IPS DF 6.9 (cell line): Measurements from ENCODE around the gene AVPI1.
"Not testable (repeated sequence)": the region's sequence is repeated elsewhere in the genome, so short reads cannot be mapped to it uniquely, and the experiment has no call there.

Source experiments
- DNase-seq: peaks from one replicate; pipeline ENCODE4 v3.0.0-alpha.2; 2013; ENCODE audit warnings: low read depth, low spot score
- H3K27ac ChIP-seq: one replicate; pipeline ENCODE4 v1.5.1; 2013; ENCODE audit warnings: low read length, control low read depth
- H3K27me3 ChIP-seq: 2 replicates; pipeline ENCODE4 v1.6.1; 2013; ENCODE audit warnings: mild to moderate bottlenecking, low read length; ENCODE audit not compliant: control insufficient read depth, insufficient read depth
- H3K36me3 ChIP-seq: 2 replicates; pipeline ENCODE4 v1.6.1; 2013; ENCODE audit warnings: low read length; ENCODE audit not compliant: control insufficient read depth, insufficient read depth
- H3K4me1 ChIP-seq: 2 replicates; pipeline ENCODE4 v1.6.1; 2013; ENCODE audit warnings: low read length; ENCODE audit not compliant: control insufficient read depth, insufficient read depth
- H3K4me3 ChIP-seq: 2 replicates; pipeline ENCODE4 v1.5.1; 2013; ENCODE audit warnings: mild to moderate bottlenecking, low read length
- H3K9me3 ChIP-seq: 2 replicates; pipeline ENCODE4 v1.6.1; 2013; ENCODE audit warnings: low read length, inconsistent platforms; ENCODE audit not compliant: control insufficient read depth, insufficient read depth
- WGBS: extraction: QIAGEN DNeasy Blood & Tissue Kit; methylation state at CpG from one replicate; pipeline ENCODE4 v1.1.7; 2013; ENCODE audit warnings: mixed read lengths, missing lambda C conversion rate; ENCODE audit not compliant: insufficient read length, insufficient coverage; 5-methylcytosine and 5-hydroxymethylcytosine counted together

AVPI1 gene

DNA sequence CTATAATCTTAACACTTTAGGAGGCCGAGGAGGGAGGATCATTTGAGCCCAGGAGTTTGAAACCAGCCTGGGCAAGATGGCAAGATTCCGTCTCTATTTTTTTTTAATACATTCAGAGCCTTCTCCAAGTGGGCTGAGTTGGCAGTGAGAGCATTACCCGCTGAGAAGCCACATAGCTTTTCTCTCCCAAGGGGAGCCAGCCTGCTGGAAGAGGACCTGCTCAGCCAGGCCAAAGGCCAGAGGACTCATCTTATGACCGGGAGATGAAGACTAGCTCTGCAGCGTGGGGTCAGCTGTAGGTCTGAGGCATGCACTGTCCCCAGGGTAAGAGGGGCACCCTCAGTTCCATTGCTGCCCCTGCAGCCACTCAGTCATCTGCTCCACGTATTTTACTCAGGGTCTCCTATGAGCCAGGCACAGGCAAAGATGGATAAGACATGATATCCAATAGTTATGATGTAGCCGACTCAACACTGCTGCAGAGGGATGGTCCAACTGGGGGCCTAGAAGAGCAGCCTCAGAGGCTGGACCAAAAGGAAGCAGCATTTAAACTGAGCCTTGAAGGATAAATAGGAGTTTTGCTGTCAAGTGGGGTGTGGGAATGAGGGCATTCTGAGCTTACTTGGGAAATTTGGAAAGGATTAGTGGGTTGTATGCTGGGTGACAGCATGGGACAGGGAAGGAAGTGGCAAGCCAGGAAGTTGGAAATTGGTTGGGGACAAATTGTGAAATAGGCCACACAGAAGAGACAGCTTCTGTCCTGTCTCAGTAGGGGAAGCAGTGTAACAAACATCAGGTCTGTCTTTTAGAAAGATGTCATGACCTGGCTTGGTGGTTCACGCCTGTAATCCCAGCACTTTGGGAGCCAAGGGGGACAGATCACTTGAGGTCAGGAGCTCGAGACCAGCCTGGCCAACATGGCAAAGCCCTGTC is 24.9 kb upstream of the AVPI1 start:
- Histone ChIP-seq H3K9me3 (no peaks in the 10 kb centered on the region), H3K36me3 (no peaks in the 10 kb centered on the region), H3K4me1 (peaks cover 5% of the 10 kb centered on the region; the same call in 1 of the 2 replicates), H3K27me3 (no peaks in the 10 kb centered on the region), H3K4me3 (no peak overlapping the region), H3K27ac (no peak overlapping the region)
- no peak for DNase-seq
- WGBS = no CpG with 5 or more reads among the region's 9 CpGs

DNA sequence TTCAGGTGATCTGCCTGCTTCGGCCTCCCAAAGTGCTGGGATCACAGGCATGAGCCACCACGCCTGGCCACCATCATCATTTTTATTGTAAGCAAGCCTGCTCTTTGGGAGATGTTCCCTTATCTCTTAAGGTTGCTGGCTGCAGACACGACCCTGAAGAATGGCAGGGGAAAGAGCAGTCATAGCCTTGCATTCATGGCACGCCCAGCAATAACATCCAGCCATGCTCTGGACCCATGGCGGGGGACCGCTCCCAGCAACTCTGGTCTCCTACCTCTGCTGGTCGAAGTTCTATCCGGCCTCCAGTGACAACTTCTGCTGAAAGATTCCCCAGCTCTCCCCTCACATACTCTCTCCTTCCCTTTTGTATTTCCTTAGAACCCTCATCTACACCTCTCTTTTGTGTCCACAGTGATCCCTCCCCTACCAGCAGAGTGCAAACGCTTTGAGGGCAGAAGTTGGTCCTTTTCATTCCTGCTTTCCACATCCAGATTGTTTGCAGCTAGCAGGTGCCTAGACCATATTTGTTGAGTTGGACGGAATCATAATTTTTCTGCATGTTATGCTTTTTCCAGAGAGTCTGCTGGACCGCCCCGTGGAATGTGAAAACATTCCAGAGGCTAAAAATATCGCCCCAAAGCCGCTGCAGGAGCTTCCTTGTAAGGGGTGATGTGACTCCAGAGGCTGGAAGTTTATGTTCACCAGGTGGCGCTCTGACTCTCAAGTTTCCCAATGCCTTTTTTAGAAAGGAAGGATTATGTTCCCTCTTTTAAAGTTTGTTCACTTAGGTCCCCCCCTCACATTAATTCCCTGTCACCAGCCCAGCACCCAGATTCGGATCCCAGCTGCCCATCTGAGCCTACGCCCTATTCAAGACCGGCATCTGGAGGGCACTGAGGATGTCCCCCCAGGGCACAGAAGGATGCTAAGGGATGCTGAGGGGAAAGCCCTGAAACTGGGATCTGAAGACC is 22.2 kb upstream of the AVPI1 start:
- Histone ChIP-seq H3K36me3 (no peaks in the 10 kb centered on the region), H3K4me1 (peaks cover 3% of the 10 kb centered on the region; the same call in 1 of the 2 replicates), H3K4me3 (no peak overlapping the region), H3K27ac (no peak overlapping the region), H3K27me3 (no peaks in the 10 kb centered on the region), H3K9me3 (no peaks in the 10 kb centered on the region)
- no peak for DNase-seq
- no CpG with 5 or more reads among the region's 18 CpGs for WGBS

DNA sequence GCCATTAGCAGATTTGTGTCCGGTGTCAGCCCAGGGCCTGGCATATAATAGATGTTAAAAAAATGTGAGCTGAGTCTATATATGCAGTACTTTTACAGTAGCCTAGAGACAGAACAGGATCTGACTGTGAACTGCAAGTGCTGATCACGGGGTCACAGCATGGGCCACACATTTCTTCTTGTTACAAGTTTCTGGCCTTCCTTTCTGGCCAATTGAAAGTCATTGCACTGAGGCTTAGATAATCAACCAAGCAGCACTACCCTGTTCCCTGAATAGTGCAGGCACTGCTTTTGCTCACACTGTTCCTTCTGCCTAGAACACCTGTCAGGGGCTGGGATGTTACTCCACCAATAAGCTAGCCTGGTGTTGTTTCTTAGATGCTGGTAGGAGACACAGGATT is 21.1 kb upstream of the AVPI1 start:
- H3K27me3 ChIP-seq = no peaks in the 10 kb centered on the region
- H3K27ac ChIP-seq = no peak overlapping the region
- H3K4me1 ChIP-seq = peaks cover 3% of the 10 kb centered on the region; the same call in 1 of the 2 replicates
- no peaks in the 10 kb centered on the region for H3K9me3 ChIP-seq
- DNase-seq = no peak
- H3K4me3 ChIP-seq = no peak overlapping the region
- no peaks in the 10 kb centered on the region for H3K36me3 ChIP-seq
- no CpG with 5 or more reads among the region's 2 CpGs for WGBS

- no peaks in the 10 kb centered on the region for H3K36me3 ChIP-seq
- no peak for DNase-seq
- H3K27me3 ChIP-seq = no peaks in the 10 kb centered on the region
- H3K27ac ChIP-seq = no peak overlapping the region
- no peaks in the 10 kb centered on the region for H3K9me3 ChIP-seq
- H3K4me3 ChIP-seq = no peak overlapping the region
- peaks cover 3% of the 10 kb centered on the region; the same call in 1 of the 2 replicates for H3K4me1 ChIP-seq
- no CpG with 5 or more reads among the region's 11 CpGs for WGBS
Measured at GRCh38 chr10:97707134-97707861, 20.3 kb upstream of the AVPI1 start.

- no peaks in the 10 kb centered on the region for H3K27me3 ChIP-seq
- peaks cover 5% of the 10 kb centered on the region for H3K4me1 ChIP-seq
- no peak overlapping the region for H3K4me3 ChIP-seq
- no peak for DNase-seq
- H3K36me3 ChIP-seq = no peaks in the 10 kb centered on the region
- no peak overlapping the region for H3K27ac ChIP-seq
- no peaks in the 10 kb centered on the region for H3K9me3 ChIP-seq
- WGBS = no CpG with 5 or more reads among the region's 3 CpGs
Measured at GRCh38 chr10:97705006-97705670, 18.1 kb upstream of the AVPI1 start.

DNA sequence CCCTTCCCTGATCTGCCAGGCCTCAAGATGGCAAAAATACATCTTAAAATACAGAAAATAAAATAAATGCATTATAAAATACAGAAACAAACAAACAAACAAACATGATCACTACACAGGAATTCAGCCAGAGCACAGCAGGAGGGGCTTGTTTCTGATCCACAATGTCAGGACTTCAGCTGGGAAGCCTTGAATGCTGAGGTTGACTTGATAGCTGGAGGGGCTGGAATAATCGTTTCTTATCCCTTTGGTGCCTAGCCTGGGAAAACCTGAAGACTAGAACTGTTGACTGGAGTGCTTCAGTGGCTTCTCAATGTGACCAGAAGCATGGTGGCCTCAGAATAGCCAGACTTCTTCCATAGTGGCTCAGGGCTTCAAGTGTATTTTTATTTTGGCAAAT is 17.3 kb upstream of the AVPI1 start:
- H3K4me3 ChIP-seq = no peak overlapping the region
- H3K27ac ChIP-seq = no peak overlapping the region
- H3K27me3 ChIP-seq = no peaks in the 10 kb centered on the region
- WGBS = no CpG with 5 or more reads among the region's 1 CpG
- H3K4me1 ChIP-seq = peaks cover 5% of the 10 kb centered on the region
- no peak for DNase-seq
- no peaks in the 10 kb centered on the region for H3K9me3 ChIP-seq
- H3K36me3 ChIP-seq = no peaks in the 10 kb centered on the region

DNA sequence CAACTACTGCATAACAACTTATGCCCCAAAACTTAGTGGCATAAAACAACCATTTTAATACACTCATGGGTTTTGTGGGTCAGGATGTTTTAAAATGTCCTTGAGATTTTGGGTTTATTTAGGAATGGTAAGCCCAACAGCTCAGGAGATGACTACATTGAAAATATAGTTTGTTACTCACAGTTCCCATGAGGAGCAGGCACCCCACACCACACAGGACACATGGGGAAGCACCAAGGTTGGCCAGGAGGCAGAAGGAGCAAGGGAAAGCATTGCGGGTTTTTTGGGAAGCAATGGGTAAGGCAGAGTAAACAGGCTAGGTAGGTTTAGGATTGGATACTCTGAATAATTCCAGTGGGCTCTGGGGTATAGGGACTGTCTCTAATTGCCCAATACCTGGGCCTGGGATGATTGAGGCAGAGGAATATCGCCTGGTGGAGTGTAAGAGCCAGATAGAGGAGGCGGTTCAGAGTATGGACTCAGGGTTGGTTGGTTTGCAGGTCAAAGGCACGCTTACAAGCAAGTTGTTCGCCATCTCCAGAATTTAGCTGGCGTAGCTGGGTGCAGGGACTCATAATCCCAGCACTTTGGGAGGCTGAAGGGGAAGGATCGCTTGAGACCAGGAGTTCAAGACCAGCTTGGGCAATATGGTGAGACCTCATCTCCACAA is 16.5 kb upstream of the AVPI1 start:
- H3K4me3 ChIP-seq = no peak overlapping the region

GRCh38 chr10:97701438-97702069 is 14.5 kb upstream of the AVPI1 start:
- Histone ChIP-seq H3K36me3 (no peaks in the 10 kb centered on the region), H3K27ac (no peak overlapping the region), H3K9me3 (no peaks in the 10 kb centered on the region), H3K27me3 (no peaks in the 10 kb centered on the region), H3K4me1 (peaks cover 2% of the 10 kb centered on the region; the same call in 1 of the 2 replicates), H3K4me3 (no peak overlapping the region)
- no CpG with 5 or more reads among the region's 12 CpGs for WGBS
- DNase-seq = no peak

More for the DNA sequence above, 16.5 kb upstream of the AVPI1 start:
- WGBS = no CpG with 5 or more reads among the region's 7 CpGs
- Histone ChIP-seq H3K9me3 (no peaks in the 10 kb centered on the region), H3K4me1 (peaks cover 2% of the 10 kb centered on the region; the same call in 1 of the 2 replicates), H3K36me3 (no peaks in the 10 kb centered on the region), H3K27me3 (no peaks in the 10 kb centered on the region), H3K27ac (no peak overlapping the region)
- DNase-seq = no peak

DNA sequence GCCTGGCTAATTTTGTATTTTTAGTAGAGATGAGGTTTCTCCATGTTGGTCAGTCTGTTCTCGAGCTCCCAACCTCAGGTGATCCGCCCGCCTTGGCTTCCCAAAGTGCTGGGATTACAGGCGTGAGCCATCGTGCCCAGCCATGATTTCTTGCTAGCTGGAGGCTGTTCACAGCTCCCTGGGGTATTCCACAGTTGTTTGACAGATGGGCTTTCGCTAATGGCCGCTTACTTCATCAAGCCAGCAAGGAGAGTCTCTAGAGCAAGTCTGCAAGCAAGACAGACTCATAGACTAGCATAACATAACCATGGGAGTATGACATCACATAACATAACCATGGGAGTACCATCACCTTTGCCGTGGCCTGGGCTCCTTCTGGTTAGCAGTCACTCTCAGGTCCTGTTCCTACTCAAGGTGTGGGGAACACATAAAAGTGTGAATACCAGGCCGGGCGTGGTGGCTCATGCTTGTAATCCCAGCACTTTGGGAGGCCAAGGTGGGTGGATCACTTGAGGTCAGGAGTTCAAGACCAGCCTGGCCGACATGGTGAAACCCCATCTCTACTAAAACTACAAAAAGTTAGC is 11.1 kb upstream of the AVPI1 start:
- not testable (repeated sequence) for H3K4me1 ChIP-seq, H3K9me3 ChIP-seq, H3K27ac ChIP-seq, H3K27me3 ChIP-seq, H3K4me3 ChIP-seq, H3K36me3 ChIP-seq, DNase-seq
- WGBS = no CpG with 5 or more reads among the region's 11 CpGs
